Measurements from ENCODE around the gene CRHR1.

DNA sequence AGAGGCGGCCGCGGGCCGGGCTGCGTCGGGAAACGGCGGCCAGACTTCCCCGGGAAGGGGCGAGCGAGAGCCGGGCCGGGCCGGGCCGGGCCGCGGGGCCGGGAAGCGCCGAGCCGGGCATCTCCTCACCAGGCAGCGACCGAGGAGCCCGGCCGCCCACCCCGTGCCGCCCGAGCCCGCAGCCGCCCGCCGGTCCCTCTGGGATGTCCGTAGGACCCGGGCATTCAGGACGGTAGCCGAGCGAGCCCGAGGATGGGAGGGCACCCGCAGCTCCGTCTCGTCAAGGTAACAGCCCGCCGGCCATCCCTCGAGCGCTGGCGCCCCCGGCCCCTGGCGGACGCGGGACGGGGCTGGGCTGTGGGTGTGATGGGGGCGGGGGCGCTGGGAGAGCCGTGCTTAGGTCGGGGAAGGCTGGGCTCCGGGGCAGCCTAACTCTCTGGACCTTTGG is at the start of gene CRHR1:
- TF ChIP-seq, protein P1, sequence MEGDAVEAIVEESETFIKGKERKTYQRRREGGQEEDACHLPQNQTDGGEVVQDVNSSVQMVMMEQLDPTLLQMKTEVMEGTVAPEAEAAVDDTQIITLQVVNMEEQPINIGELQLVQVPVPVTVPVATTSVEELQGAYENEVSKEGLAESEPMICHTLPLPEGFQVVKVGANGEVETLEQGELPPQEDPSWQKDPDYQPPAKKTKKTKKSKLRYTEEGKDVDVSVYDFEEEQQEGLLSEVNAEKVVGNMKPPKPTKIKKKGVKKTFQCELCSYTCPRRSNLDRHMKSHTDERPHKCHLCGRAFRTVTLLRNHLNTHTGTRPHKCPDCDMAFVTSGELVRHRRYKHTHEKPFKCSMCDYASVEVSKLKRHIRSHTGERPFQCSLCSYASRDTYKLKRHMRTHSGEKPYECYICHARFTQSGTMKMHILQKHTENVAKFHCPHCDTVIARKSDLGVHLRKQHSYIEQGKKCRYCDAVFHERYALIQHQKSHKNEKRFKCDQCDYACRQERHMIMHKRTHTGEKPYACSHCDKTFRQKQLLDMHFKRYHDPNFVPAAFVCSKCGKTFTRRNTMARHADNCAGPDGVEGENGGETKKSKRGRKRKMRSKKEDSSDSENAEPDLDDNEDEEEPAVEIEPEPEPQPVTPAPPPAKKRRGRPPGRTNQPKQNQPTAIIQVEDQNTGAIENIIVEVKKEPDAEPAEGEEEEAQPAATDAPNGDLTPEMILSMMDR (IDR thresholded peaks at IDR 0.05; ENCODE audit: low read depth, low read length): no peak
- no peak for TF ChIP-seq EZH2phosphoT487 (IDR thresholded peaks at IDR 0.05; ENCODE audit: low read depth)

Measured in OCI-LY3 (cell line).